HPDE6-E6E7 (cell line): ENCODE measurements around the gene C20orf96.
"Not testable (repeated sequence)": the region's sequence is repeated elsewhere in the genome, so short reads cannot be mapped to it uniquely, and the experiment has no call there.

ENCODE experiments used
- DNase-seq: peaks from one replicate; pipeline ENCODE4 v3.0.0; 2011; ENCODE audit warnings: missing footprints; ENCODE audit errors: extremely low spot score

The C20orf96 gene

GRCh38 chr20:237489-237888, 53.1 kb downstream of the C20orf96 start:
- no peak for DNase-seq

- peak; percentile 81 for DNase-seq
Observed at GRCh38 chr20:235891-236290, 54.7 kb downstream of the C20orf96 start.

- no peak for DNase-seq
Observed at GRCh38 chr20:227439-228105, 63.0 kb downstream of the C20orf96 start.

- no peak for DNase-seq
Observed at GRCh38 chr20:226958-227357, 63.6 kb downstream of the C20orf96 start, which contains the start of gene DEFB129. Gene DEFB129, plus strand, starts transcription at chr20:227258. Its CDS starts 31 bp downstream, at chr20:227289.

DNA sequence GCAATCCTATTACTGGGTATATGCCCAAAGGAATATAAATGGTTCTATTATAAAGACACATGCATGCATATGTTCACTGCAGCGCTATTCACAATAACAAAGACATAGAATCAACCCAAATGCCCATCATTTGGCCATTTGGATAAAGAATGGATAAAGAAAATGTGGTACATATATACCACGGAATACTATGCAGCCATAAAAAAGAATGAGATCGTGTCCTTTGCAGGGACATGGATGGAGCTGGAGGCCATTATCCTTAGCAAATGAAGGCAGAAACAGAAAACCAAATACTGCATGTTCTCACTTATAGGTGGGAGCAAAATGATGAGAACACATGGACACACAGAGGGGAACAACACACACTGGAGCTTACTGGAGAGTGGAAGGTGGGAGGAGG, 64.7 kb downstream of the C20orf96 start:
- DNase-seq: not testable (repeated sequence)

- no peak for DNase-seq
Observed at GRCh38 chr20:221258-221830, 69.2 kb downstream of the C20orf96 start.
